ENCODE measurements around the gene UGP2. TPM values are rescaled to one million over a fixed set of nuclear protein-coding genes. Genes with fewer than 3 reads are reported as not detected.

Gene UGP2
- polyA plus RNA-seq, 3 donors = 22.3 to 71.8 (median 49.9) TPM

GRCh38 chr2:63850649-63851048 lies 9.0 kb downstream of the UGP2 start:
- Histone ChIP-seq H3K4me2 (replicated peaks; ENCODE audit: extremely low read depth, low read length, poor library complexity, severe bottlenecking) (no peak overlapping the region), H3K4me1 (ENCODE audit: control insufficient read depth in 1 of 2, insufficient read depth in 2 of 2, low read length in 2 of 2) (peaks cover 24 to 27% of the 10 kb centered on the region in 2 donors), H3K9me3 (replicated peaks in 1 of 2; ENCODE audit: control insufficient read depth in 1 of 2, insufficient read depth in 1 of 2, low read length in 2 of 2) (no peaks in the 10 kb centered on the region), H2AFZ (ENCODE audit: insufficient read depth, low read depth, low read length, poor library complexity, severe bottlenecking) (no peak overlapping the region), H3K4me3 (replicated peaks in 1 of 3; ENCODE audit: low read depth in 2 of 3, low read length in 3 of 3) (no peak overlapping the region), H3K27me3 (ENCODE audit: control insufficient read depth in 2 of 2, insufficient read depth in 2 of 2, low read length in 2 of 2) (no peaks in the 10 kb centered on the region), H3K36me3 (replicated peaks in 1 of 2; ENCODE audit: control insufficient read depth in 1 of 2, insufficient read depth in 2 of 2, low read length in 2 of 2) (no peaks in the 10 kb centered on the region), H3K79me2 (ENCODE audit: insufficient read depth, low read length) (peaks cover 100% of the 10 kb centered on the region), H3K9ac (ENCODE audit: insufficient read depth, low read length, poor library complexity, severe bottlenecking) (no peak overlapping the region), H4K20me1 (ENCODE audit: insufficient read depth, low read length) (peaks cover 94% of the 10 kb centered on the region), H3K27ac (ENCODE audit: low read depth in 1 of 2, low read length in 2 of 2) (peak overlapping the region in 1 of 2 donors; percentile 15)
- no peaks in the 10 kb centered on the region for H3K27me3 Mint-ChIP-seq (ENCODE audit: low read depth in 3 of 3)
- no peak for TF ChIP-seq CTCF (IDR thresholded peaks at IDR 0.05)
- DNase-seq = no peak
- H3K27ac Mint-ChIP-seq = no peak overlapping the region
- H3K4me3 Mint-ChIP-seq = no peak overlapping the region
- no peaks in the 10 kb centered on the region for H3K9me3 Mint-ChIP-seq
- H3K4me1 Mint-ChIP-seq = peaks cover 56% of the 10 kb centered on the region
- H3K36me3 Mint-ChIP-seq = peaks cover 12% of the 10 kb centered on the region in 2 donors
- intact Hi-C loops (cut with micrococcal nuclease) = no loop called here

- Mint-ChIP-seq H3K27me3 (ENCODE audit: low read depth in 3 of 3) (no peaks in the 10 kb centered on the region), H3K9me3 (no peaks in the 10 kb centered on the region)
- H3K27ac ChIP-seq (ENCODE audit: low read depth in 1 of 2, low read length in 2 of 2) = peak overlapping the region in 1 of 2 donors; percentile 1
Measured at GRCh38 chr2:63851691-63852311, 10.1 kb downstream of the UGP2 start.

More at GRCh38 chr2:63851691-63852311, 10.1 kb downstream of the UGP2 start:
- Histone ChIP-seq H3K27me3 (ENCODE audit: control insufficient read depth in 2 of 2, insufficient read depth in 2 of 2, low read length in 2 of 2) (no peaks in the 10 kb centered on the region), H3K9me3 (replicated peaks in 1 of 2; ENCODE audit: control insufficient read depth in 1 of 2, insufficient read depth in 1 of 2, low read length in 2 of 2) (no peaks in the 10 kb centered on the region), H3K4me1 (ENCODE audit: control insufficient read depth in 1 of 2, insufficient read depth in 2 of 2, low read length in 2 of 2) (peaks cover 27 to 29% of the 10 kb centered on the region in 2 donors), H3K79me2 (ENCODE audit: insufficient read depth, low read length) (peaks cover 100% of the 10 kb centered on the region), H4K20me1 (ENCODE audit: insufficient read depth, low read length) (peaks cover 94% of the 10 kb centered on the region), H2AFZ (ENCODE audit: insufficient read depth, low read depth, low read length, poor library complexity, severe bottlenecking) (no peak overlapping the region), H3K36me3 (replicated peaks in 1 of 2; ENCODE audit: control insufficient read depth in 1 of 2, insufficient read depth in 2 of 2, low read length in 2 of 2) (peaks cover 0 to under 1% of the 10 kb centered on the region in 2 donors), H3K4me3 (replicated peaks in 1 of 3; ENCODE audit: low read depth in 2 of 3, low read length in 3 of 3) (no peak overlapping the region), H3K4me2 (replicated peaks; ENCODE audit: extremely low read depth, low read length, poor library complexity, severe bottlenecking) (no peak overlapping the region), H3K9ac (ENCODE audit: insufficient read depth, low read length, poor library complexity, severe bottlenecking) (no peak overlapping the region)
- Mint-ChIP-seq H3K4me1 (peaks cover 58% of the 10 kb centered on the region), H3K36me3 (peaks cover 11 to 16% of the 10 kb centered on the region in 2 donors), H3K27ac (peak overlapping the region in 2 of 7 donors; percentile 11 to 51), H3K4me3 (no peak overlapping the region)
- no peak for DNase-seq
- no CpG with 5 or more reads among the region's 1 CpG for WGBS (ENCODE audit: insufficient coverage)
- intact Hi-C loops (cut with micrococcal nuclease) = no loop called here
- TF ChIP-seq CTCF (IDR thresholded peaks at IDR 0.05) = no peak
